DOHH2 (cell line): ENCODE measurements around the gene CAPS2.

Source experiments
- EZH2phosphoT487 ChIP-seq: fragments of 200-600 bp; sonication (generic); IDR thresholded peaks from 2 replicates; pipeline ENCODE4 v1.6.1; 2017; ENCODE audit warnings: borderline replicate concordance, mild to moderate bottlenecking, antibody characterized with exemption, low read length, moderate library complexity, mixed read lengths
- TF ChIP-seq, protein P1 (sequence below): fragments of 200-600 bp; sonication (generic); IDR thresholded peaks from one replicate; pipeline ENCODE4 v1.5.1; 2014; ENCODE audit warnings: antibody characterized with exemption, mild to moderate bottlenecking, low read depth, low read length; ENCODE audit not compliant: poor library complexity, severe bottlenecking

DNA sequence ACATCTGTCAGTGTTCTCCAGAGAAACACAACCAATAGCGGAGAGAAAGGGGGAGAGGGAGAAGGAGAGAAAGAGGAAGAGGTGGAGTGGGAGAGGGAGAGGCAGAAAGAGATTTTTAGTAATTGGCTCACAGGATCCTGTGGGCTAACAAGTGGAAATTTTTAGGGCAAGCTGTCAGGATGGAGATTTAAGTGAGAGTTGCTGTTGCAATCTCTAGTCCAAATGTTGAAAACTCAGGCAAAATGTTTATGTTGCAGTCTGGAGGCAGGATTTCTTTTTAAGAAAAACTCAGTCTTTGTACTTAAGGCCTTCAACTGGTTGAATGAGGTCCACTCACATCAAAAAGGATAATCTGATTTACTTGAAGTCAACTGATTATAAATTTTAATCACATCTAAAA is 48.2 kb upstream of the CAPS2 start:
- TF ChIP-seq, protein P1, sequence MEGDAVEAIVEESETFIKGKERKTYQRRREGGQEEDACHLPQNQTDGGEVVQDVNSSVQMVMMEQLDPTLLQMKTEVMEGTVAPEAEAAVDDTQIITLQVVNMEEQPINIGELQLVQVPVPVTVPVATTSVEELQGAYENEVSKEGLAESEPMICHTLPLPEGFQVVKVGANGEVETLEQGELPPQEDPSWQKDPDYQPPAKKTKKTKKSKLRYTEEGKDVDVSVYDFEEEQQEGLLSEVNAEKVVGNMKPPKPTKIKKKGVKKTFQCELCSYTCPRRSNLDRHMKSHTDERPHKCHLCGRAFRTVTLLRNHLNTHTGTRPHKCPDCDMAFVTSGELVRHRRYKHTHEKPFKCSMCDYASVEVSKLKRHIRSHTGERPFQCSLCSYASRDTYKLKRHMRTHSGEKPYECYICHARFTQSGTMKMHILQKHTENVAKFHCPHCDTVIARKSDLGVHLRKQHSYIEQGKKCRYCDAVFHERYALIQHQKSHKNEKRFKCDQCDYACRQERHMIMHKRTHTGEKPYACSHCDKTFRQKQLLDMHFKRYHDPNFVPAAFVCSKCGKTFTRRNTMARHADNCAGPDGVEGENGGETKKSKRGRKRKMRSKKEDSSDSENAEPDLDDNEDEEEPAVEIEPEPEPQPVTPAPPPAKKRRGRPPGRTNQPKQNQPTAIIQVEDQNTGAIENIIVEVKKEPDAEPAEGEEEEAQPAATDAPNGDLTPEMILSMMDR, result no peak
- TF ChIP-seq EZH2phosphoT487, result no peak
